ENCODE measurements around the gene OTOF. TPM values are rescaled to one million over a fixed set of nuclear protein-coding genes. Genes with fewer than 3 reads are reported as not detected.

OTOF gene
- total RNA-seq, 1 experiment from 2014 or later, result 0.10 TPM

- Histone ChIP-seq H3K27me3 (ENCODE audit: insufficient read depth, low read length) (no peaks in the 10 kb centered on the region; the same call in 1 of the 2 replicates), H3K4me2 (ENCODE audit: low read length) (no peak overlapping the region), H3K9me3 (ENCODE audit: control insufficient read depth in 1 of 2, insufficient read depth in 1 of 2, low read depth in 1 of 2, low read length in 2 of 2) (no peaks in the 10 kb centered on the region), H3K4me1 (ENCODE audit: control insufficient read depth in 1 of 2, insufficient read depth in 2 of 2, low read length in 2 of 2) (no peaks in the 10 kb centered on the region), H2AFZ (ENCODE audit: low read depth, low read length, poor library complexity, severe bottlenecking) (no peak overlapping the region), H3K27ac (ENCODE audit: low read depth, low read length) (no peak overlapping the region), H3K4me3 (replicated peaks in 1 of 2; ENCODE audit: low read depth in 1 of 2, low read length in 2 of 2) (no peak overlapping the region), H3K9ac (ENCODE audit: low read length) (no peak overlapping the region), H3K36me3 (ENCODE audit: control insufficient read depth in 1 of 2, insufficient read depth in 2 of 2, low read length in 2 of 2) (no peaks in the 10 kb centered on the region), H3K79me2 (ENCODE audit: insufficient read depth, low read length) (no peaks in the 10 kb centered on the region), H4K20me1 (ENCODE audit: insufficient read depth) (no peaks in the 10 kb centered on the region), H3K9me2 (ENCODE audit: insufficient read depth) (no peaks in the 10 kb centered on the region)
- DNase-seq (ENCODE audit: low read depth, low spot score) (no peak), ATAC-seq (no peak)
- POLR2A ChIA-PET, result no interaction called here
- intact Hi-C loops (cut with micrococcal nuclease), result no loop called here
- no TSS peak for BruUV-seq (replicated peaks)
- RAD21 ChIA-PET (ENCODE audit: low non-redundant PET in 1 of 2, low total read pairs in 2 of 2, uncharacterized antibody in 2 of 2, unreplicated experiment in 2 of 2), result no interaction called here
- no peak for TF ChIP-seq ZNF274 (IDR thresholded peaks at IDR 0.05; ENCODE audit: low read depth, low read length)
- TF ChIP-seq CEBPB (IDR thresholded peaks at IDR 0.05; ENCODE audit: low read depth), result no peak
- TF ChIP-seq YY1 (IDR thresholded peaks at IDR 0.05; ENCODE audit: extremely low read depth, insufficient replicate concordance, low read depth, low read length), result no peak
- TF ChIP-seq CBX3 (IDR thresholded peaks at IDR 0.05; ENCODE audit: low read depth), result no peak
- no peak for TF ChIP-seq POLR2A (IDR thresholded peaks at IDR 0.05; ENCODE audit: borderline replicate concordance, extremely low read depth, insufficient read depth, insufficient read length)
- no peak for TF ChIP-seq POLR2AphosphoS5 (IDR thresholded peaks at IDR 0.05; ENCODE audit: low read depth, low read length)
- no peak for TF ChIP-seq ZBTB33 (IDR thresholded peaks at IDR 0.05; ENCODE audit: extremely low read depth, insufficient replicate concordance, low read length)
- TF ChIP-seq TCF7L2 (IDR thresholded peaks at IDR 0.05; ENCODE audit: borderline replicate concordance, extremely low read depth, insufficient read depth, insufficient read length), result no peak
- TF ChIP-seq ATF3 (IDR thresholded peaks at IDR 0.05), result no peak
- TF ChIP-seq FOSL1 (IDR thresholded peaks at IDR 0.05; ENCODE audit: low read depth), result no peak
- no peak for TF ChIP-seq JUND (IDR thresholded peaks at IDR 0.05)
- no peak for TF ChIP-seq ZFX (IDR thresholded peaks at IDR 0.05)
- TF ChIP-seq EGR1 (IDR thresholded peaks at IDR 0.05; ENCODE audit: low read depth), result no peak
- no peak for TF ChIP-seq SP1 (IDR thresholded peaks at IDR 0.05; ENCODE audit: low read depth)
- no peak for TF ChIP-seq MAX (IDR thresholded peaks at IDR 0.05)
- no peak for TF ChIP-seq EZH2 (IDR thresholded peaks at IDR 0.05)
- no peak for TF ChIP-seq CTCF (IDR thresholded peaks at IDR 0.05 in 2 of 3, conservative IDR thresholded peaks at IDR 0.05 in 1 of 3; ENCODE audit: borderline replicate concordance in 1 of 3, insufficient read depth in 1 of 3, low read depth in 2 of 3, low read length in 2 of 3)
- TF ChIP-seq SRF (IDR thresholded peaks at IDR 0.05; ENCODE audit: low read depth), result no peak
- CTCF ChIA-PET, result no interaction called here
Observed at GRCh38 chr2:26444236-26444635, 33.7 kb downstream of the OTOF start.

Measured in HCT116 (cell line).